ENCODE measurements around the gene TRIO.

DNA sequence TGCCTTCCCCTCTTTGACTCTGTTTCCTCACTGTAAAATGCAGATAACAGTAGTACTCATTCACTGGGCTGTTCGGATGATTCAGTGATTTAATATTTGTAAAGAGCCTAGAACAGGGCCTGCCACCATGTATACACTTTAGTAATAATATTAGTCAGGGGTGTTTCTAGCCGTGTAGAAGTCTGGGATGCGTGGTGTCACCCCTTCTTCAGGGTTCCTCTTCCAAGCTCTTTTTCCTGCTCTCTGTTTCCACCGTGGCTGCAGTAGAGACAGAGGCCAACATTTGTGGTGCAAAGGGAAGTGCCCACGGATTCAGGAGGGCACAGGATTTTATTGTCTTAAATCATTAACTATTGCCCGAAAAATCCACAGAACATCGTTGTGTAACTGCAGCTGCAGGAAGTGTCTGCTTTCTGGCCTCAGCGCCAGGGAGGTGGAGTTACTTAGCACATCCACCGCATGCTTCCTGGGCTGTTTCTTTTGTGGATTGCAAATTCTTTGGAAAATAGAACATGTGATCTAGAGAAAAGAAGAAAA is 61.7 kb downstream of the TRIO start:
- TF ChIP-seq ARNTL (CRISPR knock-in tag; IDR thresholded peaks at IDR 0.05; ENCODE audit: borderline replicate concordance, low read depth) (no peak), ZFP30 (CRISPR knock-in tag; IDR thresholded peaks at IDR 0.05) (no peak), GLIS3 (CRISPR knock-in tag; IDR thresholded peaks at IDR 0.05) (no peak), ZFP3 (CRISPR knock-in tag; IDR thresholded peaks at IDR 0.05) (no peak), ZNF70 (CRISPR knock-in tag; IDR thresholded peaks at IDR 0.05) (no peak), ZC3H10 (CRISPR knock-in tag; IDR thresholded peaks at IDR 0.05) (no peak), ZNF8 (CRISPR knock-in tag; IDR thresholded peaks at IDR 0.05) (no peak), OSR1 (CRISPR knock-in tag; IDR thresholded peaks at IDR 0.05) (no peak), SNAI2 (CRISPR knock-in tag; IDR thresholded peaks at IDR 0.05) (no peak), CSDC2 (CRISPR knock-in tag; IDR thresholded peaks at IDR 0.05) (no peak)
- TF ChIP-seq, protein P1, sequence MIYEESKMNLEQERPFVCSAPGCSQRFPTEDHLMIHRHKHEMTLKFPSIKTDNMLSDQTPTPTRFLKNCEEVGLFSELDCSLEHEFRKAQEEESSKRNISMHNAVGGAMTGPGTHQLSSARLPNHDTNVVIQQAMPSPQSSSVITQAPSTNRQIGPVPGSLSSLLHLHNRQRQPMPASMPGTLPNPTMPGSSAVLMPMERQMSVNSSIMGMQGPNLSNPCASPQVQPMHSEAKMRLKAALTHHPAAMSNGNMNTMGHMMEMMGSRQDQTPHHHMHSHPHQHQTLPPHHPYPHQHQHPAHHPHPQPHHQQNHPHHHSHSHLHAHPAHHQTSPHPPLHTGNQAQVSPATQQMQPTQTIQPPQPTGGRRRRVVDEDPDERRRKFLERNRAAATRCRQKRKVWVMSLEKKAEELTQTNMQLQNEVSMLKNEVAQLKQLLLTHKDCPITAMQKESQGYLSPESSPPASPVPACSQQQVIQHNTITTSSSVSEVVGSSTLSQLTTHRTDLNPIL (CRISPR knock-in tag; IDR thresholded peaks at IDR 0.05; ENCODE audit: low read depth): no peak
- TF ChIP-seq, protein P2, sequence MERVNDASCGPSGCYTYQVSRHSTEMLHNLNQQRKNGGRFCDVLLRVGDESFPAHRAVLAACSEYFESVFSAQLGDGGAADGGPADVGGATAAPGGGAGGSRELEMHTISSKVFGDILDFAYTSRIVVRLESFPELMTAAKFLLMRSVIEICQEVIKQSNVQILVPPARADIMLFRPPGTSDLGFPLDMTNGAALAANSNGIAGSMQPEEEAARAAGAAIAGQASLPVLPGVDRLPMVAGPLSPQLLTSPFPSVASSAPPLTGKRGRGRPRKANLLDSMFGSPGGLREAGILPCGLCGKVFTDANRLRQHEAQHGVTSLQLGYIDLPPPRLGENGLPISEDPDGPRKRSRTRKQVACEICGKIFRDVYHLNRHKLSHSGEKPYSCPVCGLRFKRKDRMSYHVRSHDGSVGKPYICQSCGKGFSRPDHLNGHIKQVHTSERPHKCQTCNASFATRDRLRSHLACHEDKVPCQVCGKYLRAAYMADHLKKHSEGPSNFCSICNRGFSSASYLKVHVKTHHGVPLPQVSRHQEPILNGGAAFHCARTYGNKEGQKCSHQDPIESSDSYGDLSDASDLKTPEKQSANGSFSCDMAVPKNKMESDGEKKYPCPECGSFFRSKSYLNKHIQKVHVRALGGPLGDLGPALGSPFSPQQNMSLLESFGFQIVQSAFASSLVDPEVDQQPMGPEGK (CRISPR knock-in tag; IDR thresholded peaks at IDR 0.05; ENCODE audit: borderline replicate concordance): no peak
- TF ChIP-seq, protein P3, sequence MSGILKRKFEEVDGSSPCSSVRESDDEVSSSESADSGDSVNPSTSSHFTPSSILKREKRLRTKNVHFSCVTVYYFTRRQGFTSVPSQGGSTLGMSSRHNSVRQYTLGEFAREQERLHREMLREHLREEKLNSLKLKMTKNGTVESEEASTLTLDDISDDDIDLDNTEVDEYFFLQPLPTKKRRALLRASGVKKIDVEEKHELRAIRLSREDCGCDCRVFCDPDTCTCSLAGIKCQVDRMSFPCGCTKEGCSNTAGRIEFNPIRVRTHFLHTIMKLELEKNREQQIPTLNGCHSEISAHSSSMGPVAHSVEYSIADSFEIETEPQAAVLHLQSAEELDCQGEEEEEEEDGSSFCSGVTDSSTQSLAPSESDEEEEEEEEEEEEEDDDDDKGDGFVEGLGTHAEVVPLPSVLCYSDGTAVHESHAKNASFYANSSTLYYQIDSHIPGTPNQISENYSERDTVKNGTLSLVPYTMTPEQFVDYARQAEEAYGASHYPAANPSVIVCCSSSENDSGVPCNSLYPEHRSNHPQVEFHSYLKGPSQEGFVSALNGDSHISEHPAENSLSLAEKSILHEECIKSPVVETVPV (CRISPR knock-in tag; IDR thresholded peaks at IDR 0.05): no peak
- TF ChIP-seq, protein P4, sequence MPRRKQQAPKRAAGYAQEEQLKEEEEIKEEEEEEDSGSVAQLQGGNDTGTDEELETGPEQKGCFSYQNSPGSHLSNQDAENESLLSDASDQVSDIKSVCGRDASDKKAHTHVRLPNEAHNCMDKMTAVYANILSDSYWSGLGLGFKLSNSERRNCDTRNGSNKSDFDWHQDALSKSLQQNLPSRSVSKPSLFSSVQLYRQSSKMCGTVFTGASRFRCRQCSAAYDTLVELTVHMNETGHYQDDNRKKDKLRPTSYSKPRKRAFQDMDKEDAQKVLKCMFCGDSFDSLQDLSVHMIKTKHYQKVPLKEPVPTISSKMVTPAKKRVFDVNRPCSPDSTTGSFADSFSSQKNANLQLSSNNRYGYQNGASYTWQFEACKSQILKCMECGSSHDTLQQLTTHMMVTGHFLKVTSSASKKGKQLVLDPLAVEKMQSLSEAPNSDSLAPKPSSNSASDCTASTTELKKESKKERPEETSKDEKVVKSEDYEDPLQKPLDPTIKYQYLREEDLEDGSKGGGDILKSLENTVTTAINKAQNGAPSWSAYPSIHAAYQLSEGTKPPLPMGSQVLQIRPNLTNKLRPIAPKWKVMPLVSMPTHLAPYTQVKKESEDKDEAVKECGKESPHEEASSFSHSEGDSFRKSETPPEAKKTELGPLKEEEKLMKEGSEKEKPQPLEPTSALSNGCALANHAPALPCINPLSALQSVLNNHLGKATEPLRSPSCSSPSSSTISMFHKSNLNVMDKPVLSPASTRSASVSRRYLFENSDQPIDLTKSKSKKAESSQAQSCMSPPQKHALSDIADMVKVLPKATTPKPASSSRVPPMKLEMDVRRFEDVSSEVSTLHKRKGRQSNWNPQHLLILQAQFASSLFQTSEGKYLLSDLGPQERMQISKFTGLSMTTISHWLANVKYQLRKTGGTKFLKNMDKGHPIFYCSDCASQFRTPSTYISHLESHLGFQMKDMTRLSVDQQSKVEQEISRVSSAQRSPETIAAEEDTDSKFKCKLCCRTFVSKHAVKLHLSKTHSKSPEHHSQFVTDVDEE (CRISPR knock-in tag; IDR thresholded peaks at IDR 0.05): no peak
